Calu3 (cell line): ENCODE results near the gene CDCA5. TPM values are rescaled to one million over a fixed set of nuclear protein-coding genes. Genes with fewer than 3 reads are reported as not detected.

ENCODE experiments used
- BruUV-seq: library from RNA; stranded (reverse); fragments of 400-500 nt; replicated peaks from 2 replicates; lab custom pipeline; 2021; lab: Mats Ljungman, UMichigan
- CTCF ChIA-PET: fragments of 300-600 bp; sonication (Branson Sonifier 250); formaldehyde crosslinking; loops from one replicate; lab custom pipeline; 2022; ENCODE audit warnings: antibody characterized with exemption; lab: Charles Lee
- DNase-seq: peaks from one replicate; pipeline ENCODE4 v3.0.0; 2022
- H3K27ac Mint-ChIP-seq: one replicate; pipeline ENCODE4 v1.8.0; 2022; ENCODE audit warnings: mixed read lengths; ENCODE audit not compliant: unreplicated experiment
- H3K27me3 Mint-ChIP-seq: one replicate; pipeline ENCODE4 v1.8.0; 2022; ENCODE audit warnings: mixed read lengths; ENCODE audit not compliant: unreplicated experiment
- H3K36me3 Mint-ChIP-seq: one replicate; pipeline ENCODE4 v1.8.0; 2022; ENCODE audit warnings: mild to moderate bottlenecking, moderate library complexity, mixed read lengths; ENCODE audit not compliant: insufficient read depth, unreplicated experiment
- H3K4me1 Mint-ChIP-seq: one replicate; pipeline ENCODE4 v1.8.0; 2022; ENCODE audit warnings: mild to moderate bottlenecking, low read depth, mixed read lengths; ENCODE audit not compliant: unreplicated experiment
- H3K4me3 Mint-ChIP-seq: one replicate; pipeline ENCODE4 v1.8.0; 2022; ENCODE audit warnings: mild to moderate bottlenecking, low read depth, moderate library complexity, mixed read lengths; ENCODE audit not compliant: unreplicated experiment
- H3K9me3 Mint-ChIP-seq: one replicate; pipeline ENCODE4 v1.8.0; 2022; ENCODE audit warnings: low read depth, mixed read lengths; ENCODE audit not compliant: unreplicated experiment
- CTCF ChIP-seq: fragments of 200-600 bp; IDR thresholded peaks from one replicate; pipeline ENCODE4 v1.8.0; 2022; ENCODE audit warnings: antibody characterized with exemption; ENCODE audit not compliant: unreplicated experiment
- intact Hi-C: fragments of 100-400 bp; cut with micrococcal nuclease; formaldehyde crosslinking; loops from one replicate; pipeline ENCODE4 v1.10.0; 2022; ENCODE audit not compliant: unreplicated experiment
- total RNA-seq: library from RNA; stranded (reverse); gene quantifications from 2 replicates; pipeline ENCODE4 v1.2.3, GENCODE V29; 2022

The CDCA5 gene
- total RNA-seq, 1 experiment from 2014 or later = 53.4 TPM

GRCh38 chr11:65110354-65110861, 26.6 kb upstream of the CDCA5 start:
- intact Hi-C loops = loop anchor here (2.0 to 10.0 kb wide), 3 partner anchors 72 to 266 kb away; partner anchors contain the start of genes CAPN1 and CDC42BPG
- BruUV-seq = no TSS peak
- Mint-ChIP-seq H3K9me3 (no peaks in the 10 kb centered on the region), H3K4me3 (no peak overlapping the region), H3K27me3 (no peaks in the 10 kb centered on the region), H3K4me1 (peaks cover 34% of the 10 kb centered on the region), H3K27ac (no peak overlapping the region), H3K36me3 (peaks cover 55% of the 10 kb centered on the region)
- TF ChIP-seq CTCF = peak; percentile 98
- CTCF ChIA-PET = interaction anchor here (0.6 to 1.3 kb wide), 12 partner anchors 8 to 332 kb away, joined by 3 to 9 read pairs (median 3); partner anchors contain the start of genes CAPN1, FAU, MRPL49 and SF1
- peak; percentile 95 for DNase-seq

DNA sequence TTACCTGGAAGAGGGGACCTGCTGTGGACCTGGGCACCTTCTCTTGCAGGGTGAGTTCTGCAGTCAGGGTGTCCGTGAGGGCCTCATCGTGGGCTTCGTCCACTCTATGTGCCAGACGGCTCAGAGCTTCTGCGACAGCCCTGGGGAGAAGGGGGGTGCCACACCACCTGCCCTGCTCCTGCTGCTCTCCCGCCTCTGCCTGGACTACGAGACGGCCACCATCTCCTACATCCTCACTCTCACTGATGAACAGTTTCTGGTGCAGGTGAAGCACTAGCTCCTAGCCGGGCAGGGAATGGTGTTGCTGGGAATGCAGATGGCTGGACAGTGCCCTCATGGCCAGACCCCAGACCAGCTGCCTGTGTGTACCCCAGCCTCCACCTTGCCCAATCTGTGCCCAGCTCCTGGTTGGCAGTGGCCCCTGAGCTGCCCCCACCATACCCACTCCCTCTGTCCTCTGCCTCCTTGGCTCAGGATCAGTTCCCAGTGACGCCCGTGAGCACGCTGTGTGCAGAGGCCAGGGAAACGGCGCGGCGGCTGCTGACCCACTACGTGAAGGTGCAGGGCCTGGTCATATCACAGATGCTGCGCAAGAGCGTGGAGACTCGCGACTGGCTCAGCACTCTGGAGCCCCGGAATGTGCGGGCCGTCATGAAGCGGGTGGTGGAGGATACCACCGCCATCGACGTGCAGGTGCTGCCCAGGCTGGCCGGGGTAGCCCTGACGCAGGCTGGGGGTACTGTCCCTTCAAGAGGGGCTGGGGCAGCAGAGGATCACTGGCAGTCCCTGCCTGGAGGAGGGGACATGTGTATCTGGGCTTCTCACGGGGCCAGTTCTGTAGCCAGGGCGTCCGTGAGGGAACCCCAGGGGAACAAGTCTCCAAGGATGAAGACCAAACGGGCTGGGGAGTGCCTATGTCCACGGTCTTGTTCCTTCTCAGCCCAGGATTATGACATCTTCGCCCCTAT, 25.7 kb upstream of the CDCA5 start:
- TF ChIP-seq CTCF = no peak
- Mint-ChIP-seq H3K4me3 (no peak overlapping the region), H3K27ac (no peak overlapping the region), H3K36me3 (peaks cover 52% of the 10 kb centered on the region), H3K27me3 (no peaks in the 10 kb centered on the region), H3K9me3 (no peaks in the 10 kb centered on the region), H3K4me1 (peaks cover 34% of the 10 kb centered on the region)
- intact Hi-C loops = loop anchor here (2.0 to 10.0 kb wide), 3 partner anchors 73 to 265 kb away; partner anchors contain the start of genes CAPN1 and CDC42BPG
- CTCF ChIA-PET = interaction anchor here (0.5 to 1.7 kb wide), 10 partner anchors 8 to 331 kb away, joined by 3 to 9 read pairs (median 4); partner anchors contain the start of genes CAPN1, FAU, MRPL49 and SF1
- no peak for DNase-seq
- BruUV-seq = no TSS peak

DNA sequence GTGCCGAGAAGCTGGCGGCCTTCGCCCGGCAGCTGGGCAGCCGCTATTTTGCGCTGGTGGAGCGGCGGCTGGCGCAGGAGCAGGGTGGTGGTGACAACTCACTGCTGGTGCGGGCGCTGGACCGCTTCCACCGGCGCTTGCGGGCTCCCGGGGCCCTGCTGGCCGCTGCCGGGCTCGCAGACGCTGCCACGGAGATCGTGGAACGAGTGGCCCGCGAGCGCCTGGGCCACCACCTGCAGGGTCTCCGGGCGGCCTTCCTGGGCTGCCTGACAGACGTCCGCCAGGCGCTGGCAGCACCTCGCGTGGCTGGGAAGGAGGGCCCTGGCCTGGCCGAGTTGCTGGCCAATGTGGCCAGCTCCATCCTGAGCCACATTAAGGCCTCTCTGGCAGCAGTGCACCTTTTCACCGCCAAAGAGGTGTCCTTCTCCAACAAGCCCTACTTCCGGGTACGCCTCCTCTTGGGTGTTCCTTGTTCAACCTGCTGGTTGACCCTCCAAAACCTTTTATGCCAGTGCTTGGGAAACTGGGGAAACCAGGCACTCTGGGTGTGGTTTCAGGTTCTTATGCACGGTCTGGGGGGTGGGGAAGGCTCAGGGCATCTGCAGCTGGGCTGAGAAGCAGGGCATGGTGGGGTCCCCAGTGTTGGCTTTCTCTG, 24.8 kb upstream of the CDCA5 start:
- no peak overlapping the region for H3K4me3 Mint-ChIP-seq
- H3K4me1 Mint-ChIP-seq = peaks cover 26% of the 10 kb centered on the region
- BruUV-seq = no TSS peak
- intact Hi-C loops = no loop called here
- no peaks in the 10 kb centered on the region for H3K27me3 Mint-ChIP-seq
- peaks cover 45% of the 10 kb centered on the region for H3K36me3 Mint-ChIP-seq
- TF ChIP-seq CTCF = no peak
- CTCF ChIA-PET = interaction anchor here (0.5 to 1.7 kb wide), 3 partner anchors 10 to 150 kb away, joined by 3 to 6 read pairs (median 3); no protein-coding TSS in a partner anchor
- H3K27ac Mint-ChIP-seq = no peak overlapping the region
- H3K9me3 Mint-ChIP-seq = no peaks in the 10 kb centered on the region
- no peak for DNase-seq
